NT2/D1 (cell line): Measurements from ENCODE around the gene FCF1.

ENCODE experiments used
- YY1 ChIP-seq: IDR thresholded peaks from 2 replicates; pipeline ENCODE4 v1.6.1; 2011; ENCODE audit not compliant: insufficient read length, insufficient read depth
- ZNF274 ChIP-seq: IDR thresholded peaks from 2 replicates; pipeline ENCODE4 v1.6.1; 2011; ENCODE audit warnings: mild to moderate bottlenecking, low read depth, low read length

DNA sequence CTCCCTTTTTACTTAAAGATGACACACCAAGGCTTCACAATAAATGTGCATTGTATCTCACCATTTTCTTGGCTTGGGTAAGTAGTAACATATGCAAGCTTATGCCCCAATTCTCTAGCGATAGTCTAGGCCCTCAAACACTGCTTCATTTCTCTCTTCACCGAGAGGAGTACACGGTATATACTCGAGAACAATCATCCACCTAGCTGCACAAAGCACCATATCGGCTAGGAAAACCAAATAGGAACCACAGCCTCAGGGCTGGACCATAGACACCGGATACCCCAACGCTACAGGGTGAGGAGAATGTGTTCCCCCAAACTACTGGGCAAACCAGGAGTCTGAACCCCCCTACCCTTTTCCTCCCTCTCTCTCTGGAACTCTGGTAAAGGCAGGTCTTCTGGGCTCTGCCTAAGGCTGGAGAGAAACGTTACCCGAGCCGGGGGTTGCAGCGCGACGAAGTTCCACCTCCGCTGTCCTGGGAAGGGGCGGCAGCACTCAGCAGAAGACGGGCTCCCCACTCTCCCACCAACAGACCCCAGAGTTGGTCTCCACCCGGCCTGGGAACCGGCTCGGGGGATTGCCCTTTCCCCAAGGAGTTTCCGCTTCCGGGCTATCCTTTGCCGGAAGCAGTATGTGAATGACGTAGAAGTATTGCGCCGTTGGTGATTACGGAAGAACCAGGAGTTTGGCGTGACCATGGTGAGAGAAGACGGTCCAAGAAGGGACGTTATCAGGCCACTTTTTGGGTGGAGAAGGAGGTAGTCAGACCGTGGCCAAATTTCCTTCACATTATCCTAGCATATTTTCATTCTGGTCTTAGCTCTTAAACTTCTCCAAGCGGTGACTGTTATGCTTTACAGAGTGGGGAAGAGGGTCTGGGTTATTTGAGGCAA is at the start of gene FCF1, which contains the start of gene AREL1:
- TF ChIP-seq YY1 (no peak), ZNF274 (no peak)
